Activated CD8-positive, alpha-beta T cell treated with anti-CD3 and anti-CD28 coated beads for 36 hours (primary cell): ENCODE data around the gene VIPR2. TPM values are rescaled to one million over a fixed set of nuclear protein-coding genes. Genes with fewer than 3 reads are reported as not detected.

Experiments used
- ATAC-seq: fragments of 200-7000 bp; cut with Tn5 transposase; one replicate; pipeline ENCODE4 v1.10.0; 2021; ENCODE audit warnings: mild to moderate bottlenecking, moderate library complexity
- CTCF ChIA-PET: fragments of 350-600 bp; sonication (Branson Sonifier 250); formaldehyde crosslinking; loops from one replicate; lab custom pipeline; 2021; ENCODE audit warnings: antibody characterized with exemption; lab: Charles Lee
- POLR2A ChIA-PET: fragments of 350-600 bp; sonication (Branson Sonifier 250); formaldehyde crosslinking; loops from one replicate; lab custom pipeline; 2021; ENCODE audit warnings: antibody characterized with exemption; lab: Charles Lee
- DNase-seq: peaks from one replicate; pipeline ENCODE4 v3.0.0-alpha.2; 2020
- H3K27ac Mint-ChIP-seq: one replicate; pipeline ENCODE4 v1.8.0; 2021; ENCODE audit warnings: mild to moderate bottlenecking, mixed read lengths
- H3K27me3 Mint-ChIP-seq: one replicate; pipeline ENCODE4 v1.8.0; 2021; ENCODE audit warnings: mixed read lengths
- H3K36me3 Mint-ChIP-seq: one replicate; pipeline ENCODE4 v1.8.0; 2021; ENCODE audit warnings: low read depth, mixed read lengths
- H3K4me1 Mint-ChIP-seq: one replicate; pipeline ENCODE4 v1.8.0; 2021; ENCODE audit warnings: low read depth, mixed read lengths
- H3K4me3 Mint-ChIP-seq: one replicate; pipeline ENCODE4 v1.8.0; 2021; ENCODE audit warnings: mild to moderate bottlenecking, moderate library complexity, mixed read lengths
- H3K9me3 Mint-ChIP-seq: one replicate; pipeline ENCODE4 v1.8.0; 2021; ENCODE audit warnings: mixed read lengths
- CTCF ChIP-seq: fragments of 200-600 bp; IDR thresholded peaks from one replicate; pipeline ENCODE4 v1.8.0; 2022; ENCODE audit warnings: antibody characterized with exemption, mild to moderate bottlenecking
- intact Hi-C: fragments of 100-400 bp; cut with micrococcal nuclease; formaldehyde crosslinking; loops from one replicate; pipeline ENCODE4 v1.10.0; 2022
- total RNA-seq, 2 experiments: library from RNA; stranded (reverse); gene quantifications; one replicate each; pipeline ENCODE4 v1.2.3, GENCODE V29; 2021

The VIPR2 gene
- total RNA-seq, 2 experiments from 2014 or later = 0.09 TPM; not detected in 1

- Mint-ChIP-seq H3K27ac (no peak overlapping the region), H3K27me3 (peaks cover 8% of the 10 kb centered on the region), H3K36me3 (no peaks in the 10 kb centered on the region), H3K4me3 (no peak overlapping the region), H3K4me1 (no peaks in the 10 kb centered on the region), H3K9me3 (no peaks in the 10 kb centered on the region)
- DNase-seq (no peak), ATAC-seq (no peak)
- intact Hi-C loops = no loop called here
- no peak for TF ChIP-seq CTCF
- ChIA-PET CTCF (no interaction called here), POLR2A (no interaction called here)
Observed at GRCh38 chr7:159119851-159120539, 24.7 kb downstream of the VIPR2 start.

- ChIA-PET POLR2A (no interaction called here), CTCF (no interaction called here)
- no peak overlapping the region for H3K27ac Mint-ChIP-seq
Observed at GRCh38 chr7:159119026-159119741, 25.5 kb downstream of the VIPR2 start.

GRCh38 chr7:159118623-159119022 is 26.0 kb downstream of the VIPR2 start:
- Mint-ChIP-seq H3K4me3 (no peak overlapping the region), H3K4me1 (no peaks in the 10 kb centered on the region), H3K27ac (no peak overlapping the region), H3K27me3 (peaks cover 8% of the 10 kb centered on the region), H3K36me3 (no peaks in the 10 kb centered on the region), H3K9me3 (no peaks in the 10 kb centered on the region)
- DNase-seq (no peak), ATAC-seq (no peak)
- POLR2A ChIA-PET = no interaction called here
- TF ChIP-seq CTCF = no peak
- intact Hi-C loops = no loop called here
- CTCF ChIA-PET = no interaction called here

More at GRCh38 chr7:159119026-159119741, 25.5 kb downstream of the VIPR2 start:
- intact Hi-C loops = no loop called here
- H3K36me3 Mint-ChIP-seq = no peaks in the 10 kb centered on the region
- ATAC-seq = no peak
- DNase-seq = no peak
- H3K4me3 Mint-ChIP-seq = no peak overlapping the region
- no peaks in the 10 kb centered on the region for H3K4me1 Mint-ChIP-seq
- no peak for TF ChIP-seq CTCF
- no peaks in the 10 kb centered on the region for H3K9me3 Mint-ChIP-seq
- peaks cover 8% of the 10 kb centered on the region for H3K27me3 Mint-ChIP-seq

- CTCF ChIA-PET = no interaction called here
- Mint-ChIP-seq H3K4me1 (no peaks in the 10 kb centered on the region), H3K9me3 (no peaks in the 10 kb centered on the region), H3K27ac (no peak overlapping the region), H3K27me3 (peaks cover 8% of the 10 kb centered on the region), H3K36me3 (no peaks in the 10 kb centered on the region), H3K4me3 (no peak overlapping the region)
- ATAC-seq = no peak
- POLR2A ChIA-PET = no interaction called here
- TF ChIP-seq CTCF = no peak
- intact Hi-C loops = no loop called here
- no peak for DNase-seq
Observed at GRCh38 chr7:159118197-159118595, 26.5 kb downstream of the VIPR2 start.
